Measurements from ENCODE around the gene ZBTB7C. TPM values are rescaled to one million over a fixed set of nuclear protein-coding genes. Genes with fewer than 3 reads are reported as not detected.

ZBTB7C gene
- total RNA-seq, 6 experiments from 2014 or later: not detected

DNA sequence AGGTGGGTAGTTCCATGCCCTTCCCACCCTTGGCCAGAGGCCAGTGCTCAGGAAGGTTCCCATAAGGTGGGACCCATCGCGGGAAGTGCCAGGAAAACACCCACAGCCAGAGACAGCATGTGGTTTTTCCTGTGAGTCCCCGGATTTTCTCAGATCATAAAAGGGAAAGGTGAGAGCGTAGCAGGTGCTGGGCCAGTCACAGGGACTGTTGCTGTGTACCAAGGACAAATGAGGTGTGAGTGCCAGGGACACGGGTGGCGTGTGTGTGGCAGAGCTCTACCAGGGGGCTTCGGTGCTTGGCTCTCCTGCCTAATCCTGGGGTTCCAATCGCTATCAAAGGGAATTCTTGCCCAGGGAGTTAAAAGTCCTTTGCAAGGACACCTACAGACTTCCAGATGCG lies 319.2 kb downstream of the ZBTB7C start:
- Mint-ChIP-seq H3K27ac (no peak overlapping the region), H3K36me3 (ENCODE audit: low read depth) (no peaks in the 10 kb centered on the region), H3K9me3 (no peaks in the 10 kb centered on the region), H3K4me1 (ENCODE audit: low read depth) (no peaks in the 10 kb centered on the region), H3K27me3 (ENCODE audit: insufficient read depth) (peaks cover 34% of the 10 kb centered on the region), H3K4me3 (no peak overlapping the region)
- TF ChIP-seq CTCF (IDR thresholded peaks at IDR 0.05): no peak
- no peak for DNase-seq

- H3K27ac Mint-ChIP-seq: no peak overlapping the region
- no peak overlapping the region for H3K4me3 Mint-ChIP-seq
- H3K27me3 Mint-ChIP-seq (ENCODE audit: insufficient read depth): peaks cover 33% of the 10 kb centered on the region
- no peaks in the 10 kb centered on the region for H3K9me3 Mint-ChIP-seq
- no peak for TF ChIP-seq CTCF (IDR thresholded peaks at IDR 0.05)
- no peak for DNase-seq
- H3K36me3 Mint-ChIP-seq (ENCODE audit: low read depth): no peaks in the 10 kb centered on the region
- no peaks in the 10 kb centered on the region for H3K4me1 Mint-ChIP-seq (ENCODE audit: low read depth)
Observed at GRCh38 chr18:48085781-48086487, 323.2 kb downstream of the ZBTB7C start.

DNA sequence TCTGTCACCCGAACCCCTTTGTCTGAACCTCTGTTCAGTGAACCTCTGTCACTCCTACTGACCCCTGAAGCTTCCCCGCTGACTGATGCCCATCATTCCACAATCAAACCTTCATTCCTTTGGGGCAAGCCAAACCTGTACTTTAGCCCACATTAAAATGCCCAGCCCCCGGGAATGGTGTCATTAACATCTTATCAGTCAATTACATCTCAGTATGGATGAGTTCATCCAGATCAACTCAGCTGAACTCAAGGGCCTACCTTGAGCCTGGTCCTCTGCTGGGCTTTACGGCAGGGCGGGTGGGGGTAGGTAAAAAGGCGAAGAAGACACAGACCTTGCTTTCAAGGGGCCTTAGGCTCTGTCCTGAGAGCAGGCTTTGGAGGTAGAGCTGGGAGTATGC lies 324.3 kb downstream of the ZBTB7C start:
- no peaks in the 10 kb centered on the region for H3K9me3 Mint-ChIP-seq
- TF ChIP-seq CTCF (IDR thresholded peaks at IDR 0.05): no peak
- no peak overlapping the region for H3K27ac Mint-ChIP-seq
- H3K36me3 Mint-ChIP-seq (ENCODE audit: low read depth): no peaks in the 10 kb centered on the region
- peaks cover 29% of the 10 kb centered on the region for H3K27me3 Mint-ChIP-seq (ENCODE audit: insufficient read depth)
- no peaks in the 10 kb centered on the region for H3K4me1 Mint-ChIP-seq (ENCODE audit: low read depth)
- H3K4me3 Mint-ChIP-seq: no peak overlapping the region
- no peak for DNase-seq

- Mint-ChIP-seq H3K27me3 (ENCODE audit: insufficient read depth) (peaks cover 32% of the 10 kb centered on the region), H3K4me3 (no peak overlapping the region), H3K36me3 (ENCODE audit: low read depth) (no peaks in the 10 kb centered on the region)
Observed at GRCh38 chr18:48084041-48084757, 325.0 kb downstream of the ZBTB7C start.

GRCh38 chr18:48080546-48080945 lies 328.6 kb downstream of the ZBTB7C start:
- DNase-seq: no peak
- H3K36me3 Mint-ChIP-seq (ENCODE audit: low read depth): no peaks in the 10 kb centered on the region
- no peak overlapping the region for H3K4me3 Mint-ChIP-seq
- H3K27ac Mint-ChIP-seq: no peak overlapping the region
- no peaks in the 10 kb centered on the region for H3K4me1 Mint-ChIP-seq (ENCODE audit: low read depth)
- peaks cover 38% of the 10 kb centered on the region for H3K27me3 Mint-ChIP-seq (ENCODE audit: insufficient read depth)
- no peak for TF ChIP-seq CTCF (IDR thresholded peaks at IDR 0.05)
- H3K9me3 Mint-ChIP-seq: no peaks in the 10 kb centered on the region

More at GRCh38 chr18:48084041-48084757, 325.0 kb downstream of the ZBTB7C start:
- DNase-seq: no peak
- H3K9me3 Mint-ChIP-seq: no peaks in the 10 kb centered on the region
- no peak overlapping the region for H3K27ac Mint-ChIP-seq
- TF ChIP-seq CTCF (IDR thresholded peaks at IDR 0.05): no peak
- H3K4me1 Mint-ChIP-seq (ENCODE audit: low read depth): no peaks in the 10 kb centered on the region

Data from HFFc6 (cell line).